NCI-H2081 (cell line): ENCODE data around the gene ZNF329.
A peak's percentile ranks its signal among the peaks of the same experiment; 100 is the strongest.

Experiments used
- DNase-seq, 2 experiments: peaks; one replicate each; lab custom pipeline; 2025; lab: John Stamatoyannopoulos, UW

Gene ZNF329

GRCh38 chr19:58118979-58119733 is 31.4 kb downstream of the ZNF329 start:
- no peak for DNase-seq

DNA sequence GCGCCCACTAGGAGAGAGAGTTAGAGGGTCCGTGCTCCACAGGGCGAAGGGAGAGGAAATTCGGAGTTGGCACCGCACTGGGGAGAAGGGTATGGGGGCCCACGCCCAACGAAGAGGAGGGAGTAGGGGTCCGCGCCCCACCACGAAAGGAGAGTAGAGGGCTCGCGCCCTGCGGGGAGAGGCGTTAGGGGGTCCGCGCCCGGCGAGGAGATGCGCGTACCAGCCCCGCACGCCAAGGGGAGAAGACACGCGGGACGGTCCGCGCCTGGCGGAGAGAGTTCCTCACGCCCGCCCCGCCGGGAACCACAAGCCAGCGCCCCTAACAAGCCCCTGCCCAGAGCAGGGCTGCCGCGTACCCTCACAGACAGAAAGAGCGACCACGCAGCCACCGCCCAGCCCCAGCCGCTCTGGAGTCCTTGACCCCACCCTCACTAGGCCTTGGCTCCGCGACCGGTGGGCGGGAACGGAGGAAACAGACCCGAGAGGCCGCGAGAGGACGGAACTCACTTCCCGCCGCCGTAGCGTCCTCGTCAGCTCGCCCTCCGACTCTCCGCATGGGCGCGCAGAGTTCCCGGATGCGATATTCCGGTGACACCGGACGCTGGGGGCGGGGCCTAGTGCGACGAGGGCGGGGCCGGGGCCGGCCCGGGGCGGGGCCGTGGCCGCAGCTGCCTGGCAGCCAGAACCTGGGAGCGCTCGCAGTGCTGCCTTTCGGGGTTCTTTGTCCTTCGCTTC is 32.6 kb downstream of the ZNF329 start:
- DNase-seq = no peak

- DNase-seq = no peak
These were observed 42.1 kb downstream of the ZNF329 start for GRCh38 chr19:58108546-58108817.

DNA sequence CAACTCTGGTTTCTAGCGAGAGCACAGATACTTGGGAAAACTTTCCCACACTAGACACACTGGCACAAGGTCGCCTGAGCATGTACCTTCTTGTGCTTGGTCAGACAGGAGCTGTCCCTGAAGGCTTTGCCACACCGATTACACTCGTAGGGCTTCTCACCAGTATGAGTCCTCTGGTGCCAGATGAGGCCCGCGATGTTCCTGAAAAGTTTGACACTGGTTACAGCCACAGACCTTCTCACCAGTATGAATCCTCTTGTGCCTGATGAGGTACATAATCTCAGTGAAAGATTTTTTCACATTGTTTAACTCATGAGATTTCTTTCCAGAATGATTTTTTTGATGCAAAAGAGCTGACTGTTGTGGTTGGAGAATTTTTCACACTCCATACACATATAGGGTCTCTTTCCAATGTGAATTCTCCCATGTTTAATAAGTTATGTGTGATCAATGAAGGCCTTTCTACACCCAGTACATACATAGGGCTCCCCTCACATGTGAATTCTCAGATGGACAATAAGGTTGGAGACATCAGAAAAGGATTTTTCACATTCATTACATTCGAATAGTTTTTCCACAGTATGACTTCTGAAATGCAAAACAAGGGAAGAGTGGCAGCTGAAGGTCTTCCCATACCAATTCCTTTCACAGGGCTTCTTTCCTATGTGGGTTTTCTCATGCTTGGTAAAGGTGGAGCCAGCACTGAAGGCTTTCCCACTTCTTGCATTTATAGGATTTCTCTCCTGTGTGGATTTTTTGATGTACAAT is 42.6 kb downstream of the ZNF329 start:
- no peak for DNase-seq

- DNase-seq = no peak
These were observed 51.9 kb downstream of the ZNF329 start for GRCh38 chr19:58098682-58098998.

- DNase-seq = peak; percentile 92
These were observed 52.6 kb downstream of the ZNF329 start, which contains the start of gene ZSCAN18 for GRCh38 chr19:58097781-58098681. TSS of gene ZSCAN18 (minus strand) at chr19:58098231. CDS start at chr19:58090267, 7,964 bp downstream.

- no peak for DNase-seq
These were observed 53.2 kb downstream of the ZNF329 start for GRCh38 chr19:58097349-58097748.

DNA sequence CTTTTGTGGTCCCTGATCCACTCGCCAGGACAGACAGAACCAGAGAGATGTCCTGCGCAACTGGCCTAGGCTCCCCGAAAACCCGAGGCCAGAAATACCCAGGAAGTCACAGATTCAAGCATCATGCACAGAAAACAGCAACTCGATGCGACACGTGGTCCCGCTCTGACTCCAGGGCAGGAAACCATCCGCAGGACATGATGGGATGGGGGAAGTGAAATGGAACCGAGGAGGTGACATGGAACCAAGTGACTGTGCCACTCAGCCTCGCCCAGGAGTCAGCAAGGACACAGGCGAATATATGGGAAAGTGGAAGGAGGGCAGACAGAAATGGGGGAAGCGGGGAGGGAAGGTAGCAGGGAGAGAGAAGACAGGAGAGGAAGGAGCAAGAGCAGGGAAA is 53.7 kb downstream of the ZNF329 start:
- DNase-seq = no peak

GRCh38 chr19:58095328-58095727 is 55.3 kb downstream of the ZNF329 start:
- no peak for DNase-seq

- no peak for DNase-seq
These were observed 57.5 kb downstream of the ZNF329 start for GRCh38 chr19:58093071-58093470.

DNA sequence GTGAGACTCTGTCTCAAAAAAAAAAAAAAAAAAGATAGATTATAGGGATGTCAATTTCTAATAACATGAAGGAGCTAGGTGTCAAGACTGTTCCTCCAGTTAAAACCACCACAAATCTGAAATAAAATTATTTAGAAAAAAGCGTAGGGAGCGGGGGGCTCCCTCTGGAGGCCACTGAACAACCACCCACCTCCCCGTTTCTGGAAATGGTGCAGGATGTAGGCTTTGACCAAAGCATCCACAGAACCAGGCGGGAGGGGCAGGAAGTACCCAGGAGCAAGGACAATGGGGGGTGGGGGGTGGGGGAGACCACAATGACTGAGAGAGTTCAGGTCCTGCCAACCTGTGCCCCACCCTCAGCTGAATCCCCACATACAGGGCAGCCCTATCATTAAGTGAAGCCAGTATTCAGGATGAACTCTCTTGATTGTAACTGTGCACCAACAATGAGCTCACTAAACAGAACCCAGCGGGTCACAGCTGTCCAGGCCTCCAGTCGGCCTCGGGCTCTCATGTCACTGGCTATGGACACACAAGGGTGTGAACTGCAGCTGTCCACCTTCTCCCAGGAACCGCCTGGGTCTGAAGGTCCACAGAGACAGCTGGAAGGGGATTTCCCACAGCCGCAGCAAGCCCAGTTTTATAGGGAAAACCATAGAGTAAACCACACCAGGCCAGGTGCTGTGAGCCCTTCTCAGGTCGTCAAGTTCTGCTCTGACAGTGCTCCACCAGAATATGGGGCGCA is 59.2 kb downstream of the ZNF329 start:
- no peak for DNase-seq

DNA sequence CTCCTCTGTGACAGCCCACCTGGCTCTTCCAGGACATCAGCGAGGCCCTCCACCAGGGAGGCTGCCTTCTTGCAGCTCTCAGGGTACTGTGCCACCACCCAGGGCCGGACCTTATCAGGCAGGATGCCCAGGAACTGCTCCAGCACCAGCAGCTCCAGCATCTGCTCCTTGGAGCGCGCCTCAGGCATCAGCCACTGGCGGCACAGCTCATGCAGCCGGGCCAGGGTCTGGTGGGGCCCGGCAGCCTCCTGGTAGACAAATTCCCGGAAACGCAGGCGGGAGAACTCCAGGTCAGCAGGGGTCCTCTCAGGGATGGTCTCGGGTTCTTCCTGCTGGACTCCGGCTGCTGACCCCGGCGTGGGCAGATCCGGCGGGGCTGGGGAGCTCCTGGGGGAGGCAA is 60.7 kb downstream of the ZNF329 start:
- no peak for DNase-seq

DNA sequence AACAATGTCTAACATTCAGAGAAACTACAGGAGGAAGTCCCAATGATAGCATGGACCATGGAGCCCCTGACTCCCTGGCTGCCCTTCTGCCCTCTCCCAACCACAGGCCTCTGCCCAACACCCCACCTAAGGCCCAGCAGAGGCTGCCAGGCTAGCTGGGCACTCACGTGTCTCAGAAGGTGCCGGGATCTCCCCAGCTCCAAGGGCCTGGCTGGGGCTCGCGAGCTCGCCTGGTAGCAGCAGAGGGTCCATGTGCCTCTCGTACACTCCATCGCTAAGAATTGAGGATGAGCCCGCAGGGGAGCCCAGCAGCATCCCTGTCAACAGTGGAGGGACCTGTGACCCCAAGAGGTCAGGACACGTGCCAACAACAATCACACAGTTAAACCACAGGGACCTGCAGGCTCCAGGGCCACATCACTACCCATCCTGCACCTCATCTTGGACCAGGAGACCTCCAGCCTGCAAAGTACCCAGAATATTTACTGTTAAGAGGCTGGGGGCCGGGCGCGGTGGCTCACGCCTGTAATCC is 62.0 kb downstream of the ZNF329 start:
- no peak for DNase-seq

GRCh38 chr19:58086825-58087710 is 63.5 kb downstream of the ZNF329 start:
- DNase-seq = no peak

DNA sequence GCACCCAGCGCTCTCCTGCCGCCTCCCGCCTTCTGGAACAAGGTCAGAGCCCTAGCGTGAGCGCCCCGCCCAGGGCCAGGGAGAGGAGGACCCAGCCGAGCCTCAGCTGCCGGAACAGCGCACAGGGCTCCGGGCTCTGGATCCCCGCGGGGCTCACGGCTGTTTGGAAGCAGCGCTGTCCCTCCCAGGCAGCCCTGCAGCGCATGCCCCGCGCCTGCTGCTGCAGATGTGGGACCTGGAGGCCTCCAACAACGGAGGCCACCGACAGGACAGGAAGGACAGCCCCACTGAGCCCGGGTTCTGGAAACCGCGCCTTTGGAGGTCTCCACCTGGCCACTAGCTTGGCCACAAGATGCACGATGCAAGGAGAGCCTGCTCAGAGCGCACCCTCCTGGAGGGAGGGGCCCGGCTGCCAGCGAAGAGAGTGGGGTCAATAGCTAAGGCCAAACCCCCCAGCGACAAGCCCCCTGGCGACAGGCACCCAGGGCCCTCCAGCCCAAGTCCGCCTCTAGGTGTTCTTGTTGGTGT is 65.2 kb downstream of the ZNF329 start:
- no peak for DNase-seq

DNA sequence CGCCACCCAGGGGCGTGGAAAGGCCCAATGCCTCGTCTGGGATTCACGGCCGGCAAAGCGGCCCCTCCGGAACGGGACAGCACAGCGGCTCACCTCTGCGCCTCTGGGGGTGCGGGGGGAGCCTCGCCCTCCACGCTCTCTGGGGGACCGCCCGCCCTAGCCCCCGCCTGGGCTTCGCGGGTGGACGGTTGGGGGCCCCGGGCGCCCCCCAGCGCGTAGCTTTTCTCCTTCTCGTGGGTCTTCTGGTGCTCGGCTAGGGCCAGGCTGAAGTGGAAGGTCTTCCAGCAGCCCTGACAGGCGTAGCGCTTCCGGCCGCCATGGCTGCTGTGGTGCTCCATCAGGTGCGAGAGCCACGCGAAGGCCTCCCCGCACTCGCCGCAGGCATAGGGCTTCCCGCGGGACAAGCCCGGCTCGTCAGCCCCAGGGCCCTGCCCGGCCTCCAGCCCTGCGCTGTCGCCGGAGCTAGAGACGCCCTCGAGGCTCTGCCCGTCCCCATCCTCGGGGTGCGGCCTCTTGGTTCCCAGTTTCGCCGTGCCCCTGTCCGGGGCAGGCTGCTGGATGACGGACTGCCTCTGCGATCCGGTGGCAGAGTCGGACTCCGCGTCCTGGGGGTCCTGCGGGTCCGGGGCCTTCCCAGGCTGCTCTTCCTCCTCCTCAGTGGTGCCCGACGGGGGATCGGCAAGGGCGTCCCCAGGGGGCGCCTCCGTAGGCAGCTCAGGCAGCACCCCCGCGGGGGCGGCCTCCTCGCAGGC is 65.8 kb downstream of the ZNF329 start:
- DNase-seq = no peak

- no peak for DNase-seq
These were observed 67.6 kb downstream of the ZNF329 start for GRCh38 chr19:58083021-58083420.

GRCh38 chr19:58079792-58080191 is 70.8 kb downstream of the ZNF329 start:
- DNase-seq = no peak
